ENCODE data around the gene HIGD2B.
"Not testable (repeated sequence)": the region's sequence is repeated elsewhere in the genome, so short reads cannot be mapped to it uniquely, and the experiment has no call there.

Gene HIGD2B

GRCh38 chr15:72682772-72683171 lies 3.2 kb downstream of the HIGD2B start:
- TF ChIP-seq, protein P1, sequence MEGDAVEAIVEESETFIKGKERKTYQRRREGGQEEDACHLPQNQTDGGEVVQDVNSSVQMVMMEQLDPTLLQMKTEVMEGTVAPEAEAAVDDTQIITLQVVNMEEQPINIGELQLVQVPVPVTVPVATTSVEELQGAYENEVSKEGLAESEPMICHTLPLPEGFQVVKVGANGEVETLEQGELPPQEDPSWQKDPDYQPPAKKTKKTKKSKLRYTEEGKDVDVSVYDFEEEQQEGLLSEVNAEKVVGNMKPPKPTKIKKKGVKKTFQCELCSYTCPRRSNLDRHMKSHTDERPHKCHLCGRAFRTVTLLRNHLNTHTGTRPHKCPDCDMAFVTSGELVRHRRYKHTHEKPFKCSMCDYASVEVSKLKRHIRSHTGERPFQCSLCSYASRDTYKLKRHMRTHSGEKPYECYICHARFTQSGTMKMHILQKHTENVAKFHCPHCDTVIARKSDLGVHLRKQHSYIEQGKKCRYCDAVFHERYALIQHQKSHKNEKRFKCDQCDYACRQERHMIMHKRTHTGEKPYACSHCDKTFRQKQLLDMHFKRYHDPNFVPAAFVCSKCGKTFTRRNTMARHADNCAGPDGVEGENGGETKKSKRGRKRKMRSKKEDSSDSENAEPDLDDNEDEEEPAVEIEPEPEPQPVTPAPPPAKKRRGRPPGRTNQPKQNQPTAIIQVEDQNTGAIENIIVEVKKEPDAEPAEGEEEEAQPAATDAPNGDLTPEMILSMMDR (IDR thresholded peaks at IDR 0.05; ENCODE audit: low read depth, low read length) = no peak
- Histone ChIP-seq H3K9me3 (no peaks in the 10 kb centered on the region), H3K4me1 (no peaks in the 10 kb centered on the region)

DNA sequence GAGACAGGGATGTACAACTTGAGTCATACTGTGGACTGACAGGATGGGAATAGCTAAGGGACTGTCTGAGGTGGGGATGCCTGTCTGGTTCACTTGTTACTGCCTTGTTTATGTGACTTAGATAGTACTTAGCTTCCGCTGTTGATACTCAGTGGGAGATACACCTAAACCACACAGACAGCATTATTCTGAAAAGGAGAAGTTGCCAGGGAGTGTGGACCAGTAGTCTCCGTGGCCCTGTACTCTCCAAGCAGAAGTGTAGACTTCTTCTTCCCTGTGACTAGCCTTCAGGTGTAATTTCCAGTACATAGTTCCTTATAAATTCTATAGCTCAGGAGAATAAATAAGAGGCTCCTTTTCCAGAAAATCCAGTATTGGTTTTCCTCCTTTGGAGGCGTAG lies 5.1 kb downstream of the HIGD2B start:
- TF ChIP-seq, protein P1 (IDR thresholded peaks at IDR 0.05; ENCODE audit: low read depth, low read length) = no peak

More at GRCh38 chr15:72682772-72683171, 3.2 kb downstream of the HIGD2B start:
- Histone ChIP-seq H3K36me3 (no peaks in the 10 kb centered on the region), H3K4me3 (ENCODE audit: low read depth, low read length) (no peak overlapping the region), H3K27me3 (peaks cover 30% of the 10 kb centered on the region)
- no peak for DNase-seq

DNA sequence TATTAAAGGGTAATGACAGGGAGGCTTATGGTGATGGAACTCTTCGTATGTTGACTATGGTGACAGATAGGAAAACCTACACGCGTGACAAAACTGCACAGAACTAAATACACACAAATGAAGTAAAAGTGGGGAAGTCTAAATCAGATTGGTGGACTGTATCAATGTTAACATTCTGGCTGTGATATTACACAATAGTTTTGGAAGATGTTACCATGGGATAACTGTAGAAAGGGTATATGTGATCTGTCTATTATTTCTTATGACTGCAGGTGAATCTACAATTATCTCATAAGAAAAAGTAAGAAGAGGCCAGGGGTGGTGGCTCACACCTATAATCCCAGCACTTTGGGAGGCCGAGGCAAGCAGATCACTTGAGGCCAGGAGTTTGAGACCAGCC lies 9.1 kb downstream of the HIGD2B start:
- no peaks in the 10 kb centered on the region for H3K36me3 ChIP-seq
- no peak for DNase-seq
- H3K4me3 ChIP-seq (ENCODE audit: low read depth, low read length) = no peak overlapping the region
- TF ChIP-seq, protein P1 (IDR thresholded peaks at IDR 0.05; ENCODE audit: low read depth, low read length) = no peak
- H3K4me1 ChIP-seq = no peaks in the 10 kb centered on the region
- peaks cover 65% of the 10 kb centered on the region for H3K27me3 ChIP-seq
- no peaks in the 10 kb centered on the region for H3K9me3 ChIP-seq

More for the DNA sequence above, 5.1 kb downstream of the HIGD2B start:
- DNase-seq = no peak
- Histone ChIP-seq H3K4me1 (no peaks in the 10 kb centered on the region), H3K27me3 (peaks cover 33% of the 10 kb centered on the region), H3K36me3 (no peaks in the 10 kb centered on the region), H3K4me3 (ENCODE audit: low read depth, low read length) (no peak overlapping the region), H3K9me3 (no peaks in the 10 kb centered on the region)

DNA sequence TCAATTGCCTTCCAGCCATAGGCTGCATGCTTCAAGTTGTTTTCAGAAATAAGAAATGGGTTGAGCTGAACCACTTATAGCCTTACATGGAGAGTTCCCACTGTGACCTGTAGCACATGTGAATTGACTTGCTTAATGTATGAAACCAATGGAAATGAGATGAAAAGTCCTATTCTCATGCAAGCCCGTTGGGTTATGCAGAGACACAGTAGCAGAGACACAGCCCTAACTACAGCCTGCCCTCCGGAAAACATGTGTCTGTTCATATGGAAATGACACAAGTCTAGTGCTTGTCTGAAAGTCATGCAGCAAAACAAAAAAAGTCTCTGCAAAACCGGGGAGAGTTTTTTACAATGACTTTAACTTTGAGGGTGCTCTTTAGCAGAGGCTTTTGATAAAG lies 14.5 kb downstream of the HIGD2B start:
- Histone ChIP-seq H3K36me3 (no peaks in the 10 kb centered on the region), H3K9me3 (no peaks in the 10 kb centered on the region), H3K27me3 (peaks cover 38% of the 10 kb centered on the region), H3K4me1 (no peaks in the 10 kb centered on the region), H3K4me3 (ENCODE audit: low read depth, low read length) (no peak overlapping the region)
- DNase-seq = no peak
- TF ChIP-seq, protein P1 (IDR thresholded peaks at IDR 0.05; ENCODE audit: low read depth, low read length) = no peak

- H3K36me3 ChIP-seq, H3K4me1 ChIP-seq, H3K9me3 ChIP-seq: not testable (repeated sequence)
- peaks cover 38% of the 10 kb centered on the region for H3K27me3 ChIP-seq
- TF ChIP-seq, protein P1 (IDR thresholded peaks at IDR 0.05; ENCODE audit: low read depth, low read length) = peak; percentile 75
- H3K4me3 ChIP-seq (ENCODE audit: low read depth, low read length) = peak overlapping the region; percentile 50
- DNase-seq = peak; percentile 86
Observed at GRCh38 chr15:72670656-72671352, 15.2 kb downstream of the HIGD2B start.

- DNase-seq; H3K9me3 ChIP-seq; H3K4me1 ChIP-seq; H3K4me3 ChIP-seq (ENCODE audit: low read depth, low read length); H3K36me3 ChIP-seq: not testable (repeated sequence)
- H3K27me3 ChIP-seq = peaks cover 32% of the 10 kb centered on the region
Observed at GRCh38 chr15:72669803-72670202, 16.2 kb downstream of the HIGD2B start.

DNA sequence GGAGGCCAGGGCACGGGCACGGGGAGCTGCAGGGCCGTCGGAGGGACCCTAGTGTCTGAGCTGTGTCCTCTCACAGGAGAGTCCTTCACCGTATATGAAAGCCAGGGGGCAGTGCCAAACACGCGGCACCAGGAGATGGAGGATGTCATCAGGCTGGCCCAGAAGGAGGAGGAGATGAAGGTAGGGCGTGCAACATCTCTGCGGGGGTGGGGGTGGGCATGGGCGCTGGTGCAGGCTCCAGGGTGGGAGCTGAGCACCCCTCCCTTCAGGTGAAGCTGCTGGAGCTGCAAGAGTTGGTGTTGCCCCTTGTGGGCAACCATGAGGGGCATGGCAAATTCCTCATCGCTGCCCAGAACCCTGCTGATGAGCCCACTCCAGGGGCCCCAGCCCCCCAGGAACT lies 20.3 kb downstream of the HIGD2B start:
- H3K36me3 ChIP-seq; H3K4me3 ChIP-seq (ENCODE audit: low read depth, low read length); H3K27me3 ChIP-seq; H3K9me3 ChIP-seq; H3K4me1 ChIP-seq; DNase-seq: not testable (repeated sequence)

GRCh38 chr15:72663931-72664330 lies 22.1 kb downstream of the HIGD2B start:
- not testable (repeated sequence) for H3K4me1 ChIP-seq; H3K36me3 ChIP-seq; H3K27me3 ChIP-seq; H3K4me3 ChIP-seq (ENCODE audit: low read depth, low read length); H3K9me3 ChIP-seq; DNase-seq

DNA sequence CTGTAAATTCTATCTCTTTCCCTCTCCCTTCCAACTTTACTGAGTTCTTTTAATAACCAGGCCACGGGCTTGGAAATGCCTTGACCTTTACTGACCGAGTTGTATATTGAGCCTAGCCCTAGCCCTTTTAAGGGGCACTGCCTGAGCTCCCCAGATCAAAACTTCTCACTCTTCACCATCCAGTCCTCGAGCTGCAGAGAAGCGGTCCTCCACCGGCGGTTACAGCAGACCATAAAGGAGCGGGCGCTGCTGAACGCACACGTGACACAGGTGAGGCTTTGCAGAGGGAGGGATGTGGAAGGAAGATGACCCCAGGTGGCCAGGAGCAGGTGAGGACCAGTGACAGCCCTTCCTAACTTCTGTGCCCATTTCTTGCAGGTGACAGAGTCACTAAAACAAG lies 24.9 kb downstream of the HIGD2B start:
- not testable (repeated sequence) for H3K4me1 ChIP-seq; H3K9me3 ChIP-seq; H3K4me3 ChIP-seq (ENCODE audit: low read depth, low read length); H3K36me3 ChIP-seq; H3K27me3 ChIP-seq; DNase-seq

DNA sequence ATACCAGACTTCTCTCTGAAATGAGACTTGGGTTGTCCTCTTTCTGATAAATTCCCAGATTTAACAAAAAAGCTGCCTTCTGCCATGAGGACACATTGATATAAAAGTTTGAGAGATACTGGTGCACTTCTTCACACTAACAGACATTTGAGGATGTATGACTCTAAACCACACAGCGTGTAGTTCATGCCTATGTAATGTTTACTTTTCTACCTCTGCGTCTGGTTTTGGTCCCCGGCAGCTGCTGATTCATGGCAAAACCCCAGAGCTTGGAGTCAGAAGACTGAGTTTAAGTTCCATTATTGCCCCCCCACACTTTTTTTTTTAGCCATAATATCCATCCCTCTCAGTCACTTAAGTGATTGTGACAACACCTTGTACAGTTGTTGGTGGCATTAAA lies 30.0 kb downstream of the HIGD2B start:
- not testable (repeated sequence) for H3K9me3 ChIP-seq; H3K4me1 ChIP-seq; H3K27me3 ChIP-seq; H3K4me3 ChIP-seq (ENCODE audit: low read depth, low read length); DNase-seq; H3K36me3 ChIP-seq

- H3K4me1 ChIP-seq; H3K36me3 ChIP-seq; H3K27me3 ChIP-seq; DNase-seq; H3K9me3 ChIP-seq; H3K4me3 ChIP-seq (ENCODE audit: low read depth, low read length): not testable (repeated sequence)
Observed at GRCh38 chr15:72654397-72654796, 31.6 kb downstream of the HIGD2B start, which contains the start of gene GOLGA6B. GOLGA6B (plus strand) TSS chr15:72654697; CDS start chr15:72654738, 41 bp downstream.
